BLaER1 treated with 17β-estradiol and CSF1 and Interleukin-3, amounts not matched to agents 10 nM and 100 nM (cell line): Measurements from ENCODE around the gene KRT86.
A peak's percentile ranks its signal among the peaks of the same experiment; 100 is the strongest.

Source experiments
- H3K27ac ChIP-seq, 11 experiments: shearing (Covaris generic); formaldehyde crosslinking; 2 replicates each; pipeline ENCODE4 v1.8.1; 2022
- H3K27me3 ChIP-seq, 11 experiments: shearing (Covaris generic); formaldehyde crosslinking; 2 replicates each; pipeline ENCODE4 v1.8.1; 2022
- H3K36me3 ChIP-seq, 11 experiments: shearing (Covaris generic); formaldehyde crosslinking; 2 replicates each; pipeline ENCODE4 v1.8.1; 2022
- H3K4me1 ChIP-seq, 10 experiments: shearing (Covaris generic); formaldehyde crosslinking; 2 replicates each; pipeline ENCODE4 v1.8.1; 2022
- H3K4me2 ChIP-seq, 11 experiments: shearing (Covaris generic); formaldehyde crosslinking; 2 replicates each; pipeline ENCODE4 v1.8.1; 2022
- H3K4me3 ChIP-seq, 10 experiments: shearing (Covaris generic); formaldehyde crosslinking; 2 replicates each; pipeline ENCODE4 v1.8.1; 2022
- H3K9ac ChIP-seq, 11 experiments: shearing (Covaris generic); formaldehyde crosslinking; 2 replicates each; pipeline ENCODE4 v1.8.1; 2022
- H3K9me3 ChIP-seq, 11 experiments: shearing (Covaris generic); formaldehyde crosslinking; replicated peaks in 1 of 11; 2 replicates each; pipeline ENCODE4 v1.8.1; 2022
- H4K20me1 ChIP-seq, 11 experiments: shearing (Covaris generic); formaldehyde crosslinking; 2 replicates each; pipeline ENCODE4 v1.8.1; 2022
- Cebpa-rat ChIP-seq, 11 experiments: shearing (Covaris generic); IDR thresholded peaks; 2 replicates each; pipeline ENCODE4 v1.8.1; 2022

Gene KRT86

DNA sequence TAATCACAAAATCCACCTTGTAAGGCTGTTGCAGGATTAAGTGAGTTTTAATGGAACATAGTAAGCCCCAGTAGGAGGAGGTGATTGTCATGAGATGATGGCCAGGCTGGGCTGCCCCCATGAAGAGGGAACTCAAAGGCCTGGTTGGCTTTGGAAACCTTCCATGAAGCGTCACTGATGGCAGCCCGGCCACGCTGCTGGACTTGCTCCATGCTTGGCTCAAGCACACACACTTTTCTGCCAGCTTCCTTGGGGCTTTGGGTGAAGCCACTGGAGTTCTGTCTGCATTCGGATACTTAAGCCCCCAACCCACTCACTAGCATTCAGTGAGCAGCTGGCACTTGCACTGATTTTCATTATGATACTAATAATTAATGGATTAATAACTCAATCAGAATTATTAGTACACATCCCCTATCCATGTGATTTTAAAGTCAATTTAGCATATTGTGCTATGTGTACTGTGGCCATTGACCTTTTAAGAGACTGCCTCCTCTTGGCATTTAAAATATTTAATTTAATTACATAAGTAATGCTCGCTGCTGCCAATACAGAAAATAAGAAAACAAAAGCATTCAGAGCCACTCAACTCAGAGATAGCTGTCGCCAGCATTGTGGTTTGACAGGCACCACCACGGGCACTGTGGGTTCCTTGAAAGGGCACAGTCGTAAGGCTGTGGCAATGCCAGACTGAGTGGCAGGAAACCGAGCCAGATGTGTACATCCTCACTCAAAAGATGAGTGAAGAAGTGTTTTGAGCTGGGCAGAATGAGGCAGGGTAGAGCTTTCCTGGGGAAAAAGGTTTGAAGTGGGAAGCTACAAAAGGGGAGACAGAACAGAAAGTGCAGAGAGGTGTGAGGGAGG lies 77.0 kb downstream of the KRT86 start:
- Histone ChIP-seq H3K4me2 (peak overlapping the region; percentile 45 to 74 (median 67)), H3K27ac (peak overlapping the region in 5 of 11 experiments; percentile 4 to 47 (median 32); a peak in 7 of 22 replicates), H3K9me3 (0 out of 22 replicates have a peak, but pooled peaks cover 0 to 4% (median 0%) of the 10 kb centered on the region in 11 experiments), H3K27me3 (no peaks in the 10 kb centered on the region), H3K36me3 (no peaks in the 10 kb centered on the region), H3K9ac (no peak overlapping the region), H3K4me3 (no peak overlapping the region), H4K20me1 (no peaks in the 10 kb centered on the region), H3K4me1 (peaks cover 19 to 62% (median 41%) of the 10 kb centered on the region in 10 experiments)
- peak in 4 of 11 experiments; percentile 54 to 69 (median 54); a peak in 5 of 22 replicates for TF ChIP-seq Cebpa-rat (IDR thresholded peaks at IDR 0.05)

GRCh38 chr12:52352951-52353350 lies 78.5 kb downstream of the KRT86 start:
- Histone ChIP-seq H3K27me3 (no peaks in the 10 kb centered on the region), H3K27ac (no peak overlapping the region; a peak in 1 of 22 replicates)
- no peak for TF ChIP-seq Cebpa-rat (IDR thresholded peaks at IDR 0.05)

DNA sequence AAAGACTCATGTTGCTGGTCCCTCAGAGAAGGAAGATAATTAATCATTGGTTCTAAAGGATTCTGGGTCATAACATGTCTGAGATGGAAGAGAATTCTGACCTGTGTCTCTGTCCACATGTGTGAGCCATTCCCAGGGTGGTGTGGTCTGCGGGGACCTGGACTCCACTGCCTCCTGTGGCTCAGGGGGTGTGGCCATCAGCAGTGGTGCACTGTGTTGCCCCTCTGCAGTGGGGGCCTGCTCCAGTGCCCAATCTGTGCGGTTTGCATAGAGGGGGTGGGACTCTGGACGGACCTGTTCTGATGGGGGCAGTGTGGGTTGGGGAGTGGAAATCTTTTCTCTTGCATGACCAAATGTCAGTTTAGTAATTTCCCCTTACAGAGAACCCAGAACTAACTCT lies 79.3 kb downstream of the KRT86 start:
- H3K4me1 ChIP-seq = peaks cover 18 to 61% (median 43%) of the 10 kb centered on the region in 10 experiments

More at GRCh38 chr12:52352951-52353350, 78.5 kb downstream of the KRT86 start:
- H3K9me3 ChIP-seq = 0 out of 22 replicates have a peak, but pooled peaks cover 0 to 6% (median 0%) of the 10 kb centered on the region in 11 experiments
- H3K36me3 ChIP-seq = no peaks in the 10 kb centered on the region
- H4K20me1 ChIP-seq = no peaks in the 10 kb centered on the region
- no peak overlapping the region for H3K9ac ChIP-seq
- peak overlapping the region in 3 of 11 experiments; percentile 45 to 67 (median 64); a peak in 2 of 22 replicates for H3K4me2 ChIP-seq
- H3K4me3 ChIP-seq = no peak overlapping the region
- peaks cover 12 to 58% (median 34%) of the 10 kb centered on the region in 10 experiments for H3K4me1 ChIP-seq

GRCh38 chr12:52354200-52354599 lies 79.8 kb downstream of the KRT86 start:
- Histone ChIP-seq H4K20me1 (no peaks in the 10 kb centered on the region), H3K4me3 (no peak overlapping the region), H3K27ac (no peak overlapping the region), H3K9me3 (0 out of 22 replicates have a peak, but pooled peaks cover 0 to 6% (median 0%) of the 10 kb centered on the region in 11 experiments), H3K27me3 (no peaks in the 10 kb centered on the region), H3K4me1 (peaks cover 21 to 62% (median 45%) of the 10 kb centered on the region in 10 experiments), H3K9ac (no peak overlapping the region), H3K36me3 (no peaks in the 10 kb centered on the region), H3K4me2 (no peak overlapping the region)
- no peak for TF ChIP-seq Cebpa-rat (IDR thresholded peaks at IDR 0.05)

More for the DNA sequence above, 79.3 kb downstream of the KRT86 start:
- Histone ChIP-seq H4K20me1 (no peaks in the 10 kb centered on the region), H3K4me3 (no peak overlapping the region), H3K27me3 (no peaks in the 10 kb centered on the region), H3K4me2 (no peak overlapping the region), H3K36me3 (no peaks in the 10 kb centered on the region), H3K9me3 (0 out of 22 replicates have a peak, but pooled peaks cover 0 to 6% (median 0%) of the 10 kb centered on the region in 11 experiments), H3K9ac (no peak overlapping the region), H3K27ac (no peak overlapping the region)
- TF ChIP-seq Cebpa-rat (IDR thresholded peaks at IDR 0.05) = no peak

GRCh38 chr12:52355176-52355575 lies 80.7 kb downstream of the KRT86 start:
- TF ChIP-seq Cebpa-rat (IDR thresholded peaks at IDR 0.05) = no peak

DNA sequence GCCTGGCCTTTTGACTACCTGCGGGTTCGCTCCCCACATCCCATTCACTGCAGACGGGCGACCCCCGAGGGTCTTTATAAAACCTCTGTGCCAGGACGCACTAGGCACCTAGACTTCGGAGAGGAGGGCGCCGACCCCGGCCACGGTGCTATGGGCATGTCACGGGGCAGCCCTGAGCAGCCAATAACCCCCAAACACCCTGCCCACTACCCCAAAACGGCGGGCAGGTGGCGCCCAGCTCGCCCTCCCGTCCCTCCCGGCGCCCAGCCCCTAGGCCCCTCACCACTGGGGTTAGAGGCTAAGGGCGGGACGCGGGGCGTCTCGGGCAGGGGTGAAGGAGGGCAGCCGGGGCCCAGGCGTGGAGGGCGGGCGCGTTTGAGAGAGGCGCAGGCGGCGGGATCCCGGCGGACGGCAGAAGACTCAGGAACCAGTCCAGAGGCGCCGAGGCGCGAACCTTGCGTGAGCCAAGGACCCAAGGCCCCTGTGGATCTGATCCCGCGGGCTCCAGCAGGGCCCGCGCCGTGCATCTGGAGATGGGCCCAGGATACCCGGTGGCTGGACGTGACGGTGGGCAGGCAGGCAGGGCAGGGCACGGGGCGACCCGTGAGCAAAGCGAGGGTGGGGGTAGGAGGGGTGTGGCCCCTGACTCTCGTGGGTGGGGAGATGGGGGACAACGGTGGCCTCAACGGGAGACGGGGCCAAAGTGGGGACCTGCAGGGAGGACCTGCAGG lies 81.8 kb downstream of the KRT86 start:
- peaks cover 19 to 62% (median 50%) of the 10 kb centered on the region in 10 experiments for H3K4me1 ChIP-seq
- no peak for TF ChIP-seq Cebpa-rat (IDR thresholded peaks at IDR 0.05)
- H3K4me2 ChIP-seq = no peak overlapping the region
- no peak overlapping the region for H3K9ac ChIP-seq
- no peak overlapping the region for H3K4me3 ChIP-seq
- 0 out of 22 replicates have a peak, but pooled peaks cover 0 to 6% (median 0%) of the 10 kb centered on the region in 11 experiments for H3K9me3 ChIP-seq
- H3K27me3 ChIP-seq = no peaks in the 10 kb centered on the region
- H3K36me3 ChIP-seq = no peaks in the 10 kb centered on the region
- H4K20me1 ChIP-seq = no peaks in the 10 kb centered on the region
- H3K27ac ChIP-seq = no peak overlapping the region

More at GRCh38 chr12:52355176-52355575, 80.7 kb downstream of the KRT86 start:
- H3K27ac ChIP-seq = no peak overlapping the region
- H3K4me3 ChIP-seq = no peak overlapping the region
- 0 out of 22 replicates have a peak, but pooled peaks cover 0 to 6% (median 0%) of the 10 kb centered on the region in 11 experiments for H3K9me3 ChIP-seq
- no peaks in the 10 kb centered on the region for H3K27me3 ChIP-seq
- H3K4me1 ChIP-seq = peaks cover 21 to 61% (median 46%) of the 10 kb centered on the region in 10 experiments
- H3K4me2 ChIP-seq = no peak overlapping the region
- H4K20me1 ChIP-seq = no peaks in the 10 kb centered on the region
- H3K9ac ChIP-seq = no peak overlapping the region
- no peaks in the 10 kb centered on the region for H3K36me3 ChIP-seq

DNA sequence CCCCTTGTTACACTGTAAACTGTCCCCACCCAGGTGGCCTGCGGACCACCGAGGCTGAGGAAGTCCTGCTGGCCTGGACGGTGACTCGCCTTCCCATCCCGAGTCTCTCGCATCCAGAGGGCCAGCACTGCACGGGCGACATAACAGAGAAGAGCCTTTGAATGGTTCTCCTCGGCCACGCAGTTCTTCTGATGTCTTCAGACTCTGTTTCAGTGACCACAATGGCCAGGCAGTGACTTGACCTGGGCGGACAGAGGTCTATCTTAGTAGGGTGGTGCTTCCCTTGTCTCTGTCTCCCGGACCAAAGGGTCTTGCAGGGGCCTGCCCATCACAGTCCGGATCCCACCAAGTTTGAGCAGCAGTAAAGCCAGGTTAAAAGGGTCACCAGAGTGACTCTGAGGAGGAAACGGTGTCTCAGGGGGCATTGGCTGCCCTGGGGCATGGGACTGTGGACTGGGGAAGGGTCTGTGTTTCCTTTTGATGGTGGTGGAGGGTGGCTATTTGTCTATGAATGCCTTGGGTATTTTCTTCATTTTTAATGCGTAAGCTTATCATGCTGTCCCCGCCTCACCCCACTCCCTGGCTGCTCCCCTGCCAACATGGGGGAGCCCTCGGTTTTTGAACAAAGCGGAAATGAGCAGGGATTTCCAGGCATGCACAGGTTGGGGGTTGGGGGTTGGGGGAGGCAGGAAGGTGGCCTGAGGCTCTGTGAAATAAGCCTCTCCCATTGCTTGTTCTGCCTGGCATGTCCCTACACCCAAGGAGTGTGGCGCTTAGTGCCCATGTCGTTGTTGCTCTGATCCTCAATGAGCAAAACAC lies 82.5 kb downstream of the KRT86 start:
- no peaks in the 10 kb centered on the region for H3K27me3 ChIP-seq

More for the DNA sequence above, 82.5 kb downstream of the KRT86 start:
- Histone ChIP-seq H3K9me3 (0 out of 22 replicates have a peak, but pooled peaks cover 0 to 6% (median 0%) of the 10 kb centered on the region in 11 experiments), H3K9ac (no peak overlapping the region), H3K4me2 (peak overlapping the region in 5 of 11 experiments; percentile 1 to 72 (median 66); a peak in 6 of 22 replicates), H4K20me1 (no peaks in the 10 kb centered on the region), H3K36me3 (no peaks in the 10 kb centered on the region), H3K27ac (no peak overlapping the region), H3K4me3 (no peak overlapping the region), H3K4me1 (peaks cover 12 to 59% (median 44%) of the 10 kb centered on the region in 10 experiments)
- TF ChIP-seq Cebpa-rat (IDR thresholded peaks at IDR 0.05) = no peak
